GM12892 (cell line): ENCODE results near the gene ROR1.

ENCODE experiments used
- DNase-seq: peaks from one replicate; pipeline ENCODE4 v3.0.0; 2011; ENCODE audit not compliant: insufficient read length
- FAIRE-seq: peaks from 2 replicates; lab custom pipeline; 2011; peaks lifted over from hg19 to GRCh38; lab: Jason Lieb, UNC
- POLR2A ChIP-seq: IDR thresholded peaks from 2 replicates; pipeline ENCODE4 v1.6.1; 2011; ENCODE audit warnings: low read depth, low read length, control low read depth
- POLR2AphosphoS5 ChIP-seq: IDR thresholded peaks from 2 replicates; pipeline ENCODE4 v1.6.1; 2011; ENCODE audit warnings: low read depth, low read length, control low read depth
- TAF1 ChIP-seq: IDR thresholded peaks from 2 replicates; pipeline ENCODE4 v1.6.1; 2011; ENCODE audit warnings: low read depth, mild to moderate bottlenecking, control low read depth, low read length, borderline replicate concordance

The ROR1 gene

GRCh38 chr1:63829349-63830327, 55.8 kb downstream of the ROR1 start:
- FAIRE-seq, result no peak
- TF ChIP-seq TAF1 (no peak), POLR2AphosphoS5 (no peak), POLR2A (no peak)
- no peak for DNase-seq

- FAIRE-seq (no peak), DNase-seq (no peak)
- TF ChIP-seq POLR2A (no peak), POLR2AphosphoS5 (no peak), TAF1 (no peak)
These were observed 57.6 kb downstream of the ROR1 start for GRCh38 chr1:63831409-63831808.

- TF ChIP-seq POLR2A (no peak), TAF1 (no peak), POLR2AphosphoS5 (no peak)
- no peak for FAIRE-seq
- no peak for DNase-seq
These were observed 59.7 kb downstream of the ROR1 start for GRCh38 chr1:63833363-63834119.

GRCh38 chr1:63835128-63835527, 61.3 kb downstream of the ROR1 start:
- TF ChIP-seq POLR2AphosphoS5, result no peak
- no peak for TF ChIP-seq POLR2A
- no peak for TF ChIP-seq TAF1
- DNase-seq (no peak), FAIRE-seq (no peak)

- TF ChIP-seq POLR2AphosphoS5, result no peak
- TF ChIP-seq TAF1, result no peak
- no peak for TF ChIP-seq POLR2A
- FAIRE-seq (no peak), DNase-seq (no peak)
These were observed 62.6 kb downstream of the ROR1 start for GRCh38 chr1:63836374-63836773.

GRCh38 chr1:63836830-63837229, 63.0 kb downstream of the ROR1 start:
- no peak for FAIRE-seq

GRCh38 chr1:63843010-63843409, 69.2 kb downstream of the ROR1 start:
- TF ChIP-seq POLR2A, result no peak
- no peak for TF ChIP-seq TAF1
- TF ChIP-seq POLR2AphosphoS5, result no peak
- no peak for FAIRE-seq

More at GRCh38 chr1:63836830-63837229, 63.0 kb downstream of the ROR1 start:
- DNase-seq, result no peak
- TF ChIP-seq POLR2A, result no peak

GRCh38 chr1:63843884-63844283, 70.1 kb downstream of the ROR1 start:
- DNase-seq, result no peak
- no peak for TF ChIP-seq POLR2A
- no peak for TF ChIP-seq POLR2AphosphoS5
- no peak for TF ChIP-seq TAF1
- FAIRE-seq, result no peak

More at GRCh38 chr1:63843010-63843409, 69.2 kb downstream of the ROR1 start:
- no peak for DNase-seq

- TF ChIP-seq TAF1 (no peak), POLR2A (no peak), POLR2AphosphoS5 (no peak)
- FAIRE-seq, result no peak
- no peak for DNase-seq
These were observed 71.5 kb downstream of the ROR1 start for GRCh38 chr1:63845346-63845745.

GRCh38 chr1:63847308-63847910, 73.6 kb downstream of the ROR1 start:
- no peak for DNase-seq
- TF ChIP-seq TAF1, result no peak
- no peak for TF ChIP-seq POLR2A
- TF ChIP-seq POLR2AphosphoS5, result no peak
- FAIRE-seq, result no peak

GRCh38 chr1:63848733-63849132, 74.9 kb downstream of the ROR1 start:
- TF ChIP-seq POLR2AphosphoS5 (no peak), TAF1 (no peak), POLR2A (no peak)
- no peak for FAIRE-seq
- DNase-seq, result no peak

GRCh38 chr1:63849149-63849548, 75.3 kb downstream of the ROR1 start:
- TF ChIP-seq POLR2AphosphoS5 (no peak), TAF1 (no peak), POLR2A (no peak)
- no peak for DNase-seq
- no peak for FAIRE-seq

GRCh38 chr1:63854091-63854490, 80.3 kb downstream of the ROR1 start:
- no peak for TF ChIP-seq POLR2A
- TF ChIP-seq TAF1, result no peak
- no peak for TF ChIP-seq POLR2AphosphoS5
- FAIRE-seq (no peak), DNase-seq (no peak)
